Activated T-cell treated with anti-CD3 and anti-CD28 coated beads, Interleukin-2, amount 50 U/mL, for 24 hours (primary cell): Measurements from ENCODE around the gene LMAN2.
"Not testable (repeated sequence)": the region's sequence is repeated elsewhere in the genome, so short reads cannot be mapped to it uniquely, and the experiment has no call there.

Experiments
- DNase-seq: peaks from one replicate; pipeline ENCODE4 v3.0.0-alpha.2; 2020
- H3K27ac Mint-ChIP-seq: 2 replicates; pipeline ENCODE4 v1.8.0; 2020; ENCODE audit warnings: mild to moderate bottlenecking, mixed read lengths
- H3K27me3 Mint-ChIP-seq: 2 replicates; pipeline ENCODE4 v1.8.0; 2020; ENCODE audit warnings: mixed read lengths
- H3K36me3 Mint-ChIP-seq: 2 replicates; pipeline ENCODE4 v1.8.0; 2020; ENCODE audit warnings: low read depth, mixed read lengths
- H3K4me1 Mint-ChIP-seq: 2 replicates; pipeline ENCODE4 v1.8.0; 2020; ENCODE audit warnings: low read depth, mixed read lengths
- H3K4me3 Mint-ChIP-seq: 2 replicates; pipeline ENCODE4 v1.8.0; 2020; ENCODE audit warnings: mild to moderate bottlenecking, moderate library complexity, mixed read lengths
- H3K9me3 Mint-ChIP-seq: 2 replicates; pipeline ENCODE4 v1.8.0; 2020; ENCODE audit warnings: mixed read lengths

The LMAN2 gene

DNA sequence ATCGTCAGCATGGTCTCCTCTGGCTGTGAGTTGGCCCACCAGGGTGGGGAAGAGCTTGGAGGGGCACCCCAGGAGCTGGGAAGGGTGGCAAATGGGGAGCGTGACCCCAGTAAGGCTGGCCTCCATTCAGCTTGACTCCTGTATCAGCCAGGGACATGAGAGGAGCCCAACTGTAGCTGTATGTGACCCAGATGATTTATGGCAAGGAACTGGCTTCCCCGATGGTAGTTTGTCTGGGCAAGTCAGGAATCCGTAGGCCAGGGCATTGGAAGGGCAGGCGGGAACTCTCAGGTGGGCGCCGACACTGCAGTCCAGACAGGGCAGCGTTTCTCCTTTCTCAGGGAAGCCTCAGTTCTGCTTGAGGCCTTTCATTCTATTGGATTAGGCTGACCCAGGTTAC lies 35.1 kb upstream of the LMAN2 start:
- H3K27ac Mint-ChIP-seq: no peak overlapping the region
- peaks cover 49% of the 10 kb centered on the region for H3K4me1 Mint-ChIP-seq
- no peaks in the 10 kb centered on the region for H3K27me3 Mint-ChIP-seq
- H3K9me3 Mint-ChIP-seq: no peaks in the 10 kb centered on the region
- DNase-seq: no peak
- no peaks in the 10 kb centered on the region for H3K36me3 Mint-ChIP-seq
- no peak overlapping the region for H3K4me3 Mint-ChIP-seq

DNA sequence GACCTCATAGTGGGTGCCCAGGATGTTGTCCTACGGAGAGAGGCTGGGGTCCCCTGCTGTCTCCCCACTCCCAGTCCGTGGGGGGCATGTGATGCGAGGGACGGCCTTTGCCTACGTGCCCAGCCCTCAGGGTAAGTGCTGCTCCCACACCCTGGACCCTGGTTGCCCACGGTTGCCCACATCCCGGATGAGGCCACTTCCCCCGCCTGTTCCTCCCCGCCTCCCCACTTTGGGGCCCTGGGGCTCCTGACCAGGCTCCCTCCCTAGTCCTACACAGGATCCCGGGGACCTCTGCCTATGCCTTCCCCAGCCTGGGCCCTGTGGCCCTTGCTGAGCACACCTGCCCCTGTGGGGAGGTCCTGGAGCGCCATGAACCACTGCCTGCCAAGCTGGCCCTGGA lies 34.3 kb upstream of the LMAN2 start:
- Mint-ChIP-seq H3K27ac (no peak overlapping the region), H3K4me3 (no peak overlapping the region), H3K4me1 (peaks cover 45% of the 10 kb centered on the region), H3K27me3 (no peaks in the 10 kb centered on the region), H3K9me3 (no peaks in the 10 kb centered on the region), H3K36me3 (no peaks in the 10 kb centered on the region)
- no peak for DNase-seq

DNA sequence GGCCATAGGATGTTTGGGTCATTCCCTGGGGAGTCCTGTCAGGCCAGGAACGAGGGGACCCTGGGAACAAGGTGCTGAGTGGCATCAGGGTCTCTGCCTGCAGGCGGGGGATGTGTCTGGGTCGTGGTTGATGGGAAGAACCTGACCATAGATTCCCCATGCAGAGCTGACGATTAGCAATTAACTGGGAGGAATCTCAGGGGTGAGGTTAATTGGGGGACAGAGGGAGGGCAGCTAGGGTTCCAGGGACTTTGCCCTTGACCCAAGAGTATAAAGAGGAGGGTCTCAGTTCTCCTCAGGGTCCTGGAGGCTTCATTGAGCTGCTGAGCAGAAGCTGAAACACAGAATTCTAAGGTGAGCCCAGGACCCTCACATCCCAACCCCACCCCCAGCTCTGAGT lies 32.7 kb upstream of the LMAN2 start, which contains the start of gene SLC34A1:
TSS of gene SLC34A1 (plus strand) at position 301 of the 400 bp plus-strand sequence. CDS start 1,308 bp downstream, outside the sequence.
- Mint-ChIP-seq H3K9me3 (no peaks in the 10 kb centered on the region), H3K27ac (no peak within 1 kb of the TSS), H3K27me3 (no peaks in the 10 kb centered on the region), H3K4me1 (peaks cover 39% of the 10 kb centered on the region), H3K36me3 (no peaks in the 10 kb centered on the region), H3K4me3 (no peak within 1 kb of the TSS)
- no peak for DNase-seq

DNA sequence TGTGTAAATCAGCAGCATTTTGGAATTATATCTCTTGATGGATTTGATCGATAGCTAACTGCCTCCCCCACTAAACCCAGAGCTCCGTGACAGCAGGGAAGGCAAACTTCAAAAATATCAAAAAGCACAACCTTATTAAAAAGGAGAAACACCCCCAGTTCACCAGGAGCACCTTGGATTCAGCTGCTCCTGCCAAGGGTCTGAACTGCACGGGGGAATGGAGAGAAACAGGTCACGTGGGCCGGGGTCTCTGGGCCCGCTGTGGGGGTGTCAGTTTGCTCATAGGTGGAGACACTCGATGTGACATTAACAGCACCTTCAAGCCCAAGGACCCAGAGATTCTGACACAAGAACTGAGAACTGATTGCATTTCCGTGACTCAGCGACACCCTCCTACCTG lies 31.7 kb upstream of the LMAN2 start:
- Mint-ChIP-seq H3K9me3 (no peaks in the 10 kb centered on the region), H3K4me3 (no peak overlapping the region), H3K27ac (no peak overlapping the region), H3K27me3 (no peaks in the 10 kb centered on the region), H3K36me3 (no peaks in the 10 kb centered on the region), H3K4me1 (peaks cover 38% of the 10 kb centered on the region)
- DNase-seq: no peak

DNA sequence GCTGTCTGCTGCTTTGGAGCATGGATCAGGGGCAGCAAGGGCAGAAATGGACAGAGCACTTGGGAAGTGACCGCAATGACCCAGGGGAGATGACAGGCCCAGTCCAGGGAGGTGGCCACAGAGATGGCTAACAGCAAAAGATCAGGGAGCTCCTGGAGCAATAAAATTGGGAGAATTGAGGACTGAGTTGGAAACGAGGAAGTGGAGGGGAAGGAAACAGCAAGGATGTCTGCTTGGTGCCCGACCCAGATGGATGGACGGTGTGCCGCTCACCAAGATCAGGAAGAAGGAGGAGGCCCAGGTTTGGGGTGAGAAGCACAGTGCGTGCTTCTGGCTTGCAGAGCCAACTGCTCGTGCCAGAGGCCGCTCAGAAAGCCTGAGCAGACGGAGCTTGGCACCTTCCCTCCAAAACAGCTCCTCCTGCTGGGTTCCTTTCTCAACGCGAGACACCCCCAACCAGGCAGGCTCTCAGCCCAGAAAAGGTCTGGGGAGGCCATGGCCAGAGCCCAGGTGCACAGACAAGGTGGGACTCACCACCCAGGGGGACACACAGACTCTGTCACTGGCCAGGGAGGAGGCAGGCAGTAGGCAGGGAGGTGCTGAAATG lies 31.1 kb upstream of the LMAN2 start:
- H3K9me3 Mint-ChIP-seq: no peaks in the 10 kb centered on the region
- peaks cover 37% of the 10 kb centered on the region for H3K4me1 Mint-ChIP-seq
- no peak overlapping the region for H3K4me3 Mint-ChIP-seq
- no peak overlapping the region for H3K27ac Mint-ChIP-seq
- H3K27me3 Mint-ChIP-seq: no peaks in the 10 kb centered on the region
- DNase-seq: no peak
- H3K36me3 Mint-ChIP-seq: no peaks in the 10 kb centered on the region

DNA sequence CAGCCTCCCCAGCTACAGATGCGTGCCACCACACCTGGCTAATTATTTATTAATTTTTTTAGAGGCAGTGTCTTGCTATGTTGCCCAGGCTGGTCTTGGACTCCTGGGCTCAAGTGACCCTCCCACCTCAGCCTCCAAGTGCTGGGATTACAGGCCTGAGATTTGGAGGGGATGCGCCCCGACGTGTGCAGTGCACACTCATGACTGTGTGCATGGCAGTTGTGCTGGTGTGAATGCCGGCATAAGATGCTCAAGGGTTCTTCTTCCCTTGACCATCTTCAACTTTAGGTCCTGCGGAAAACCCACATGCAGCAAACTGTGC lies 29.3 kb upstream of the LMAN2 start:
- no peaks in the 10 kb centered on the region for H3K36me3 Mint-ChIP-seq
- peaks cover 40% of the 10 kb centered on the region for H3K4me1 Mint-ChIP-seq
- no peaks in the 10 kb centered on the region for H3K27me3 Mint-ChIP-seq
- no peak overlapping the region for H3K4me3 Mint-ChIP-seq
- no peak overlapping the region for H3K27ac Mint-ChIP-seq
- no peaks in the 10 kb centered on the region for H3K9me3 Mint-ChIP-seq
- DNase-seq: no peak

DNA sequence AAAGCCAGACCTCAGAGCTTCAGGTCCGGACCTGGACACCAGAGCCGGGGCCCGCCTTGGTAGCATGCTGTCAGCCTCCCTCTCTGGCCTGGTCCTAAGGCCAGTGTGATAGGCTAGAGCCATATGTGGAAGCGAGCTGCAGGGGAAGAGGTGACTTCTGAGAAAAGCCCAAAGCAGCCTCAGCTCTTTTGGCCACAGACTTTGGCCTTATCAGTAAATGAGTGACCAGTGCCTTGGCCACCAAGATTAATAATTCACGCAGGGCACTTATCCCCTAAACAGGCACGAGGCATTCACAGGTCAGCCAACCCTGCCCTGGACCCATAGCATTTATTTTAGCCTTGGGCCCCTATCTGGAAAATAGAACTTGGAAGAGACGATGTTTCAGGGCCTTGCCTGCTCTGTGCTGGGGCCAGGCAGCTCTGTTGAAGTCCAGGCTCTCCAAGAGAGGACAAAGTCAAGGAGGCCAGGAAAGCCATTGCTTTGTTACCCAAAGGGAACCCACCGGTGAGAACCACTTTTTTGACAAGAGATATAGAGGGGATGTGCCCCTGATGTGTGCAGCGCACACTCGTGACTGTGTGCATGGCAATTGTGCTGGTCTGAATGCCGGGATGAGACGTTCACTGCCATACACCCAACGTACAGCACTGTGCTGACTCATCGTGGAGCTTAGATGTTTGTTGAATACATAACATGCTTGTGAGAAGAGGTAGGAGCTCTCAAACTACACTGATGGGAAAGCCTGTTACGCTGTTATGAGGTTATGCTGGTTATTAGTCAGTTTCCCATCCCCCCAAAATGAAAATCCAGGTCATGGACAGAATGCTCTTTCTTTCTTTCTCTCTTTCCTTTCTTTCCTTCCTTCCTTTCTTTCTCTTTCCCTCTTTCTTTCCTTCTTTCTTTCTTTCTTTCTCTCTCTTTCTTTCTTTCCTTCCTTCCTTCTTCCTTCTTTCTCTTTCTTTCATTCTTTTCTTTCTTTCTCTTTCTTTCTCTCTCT lies 27.7 kb upstream of the LMAN2 start:
- no peak for DNase-seq
- no peaks in the 10 kb centered on the region for H3K27me3 Mint-ChIP-seq

DNA sequence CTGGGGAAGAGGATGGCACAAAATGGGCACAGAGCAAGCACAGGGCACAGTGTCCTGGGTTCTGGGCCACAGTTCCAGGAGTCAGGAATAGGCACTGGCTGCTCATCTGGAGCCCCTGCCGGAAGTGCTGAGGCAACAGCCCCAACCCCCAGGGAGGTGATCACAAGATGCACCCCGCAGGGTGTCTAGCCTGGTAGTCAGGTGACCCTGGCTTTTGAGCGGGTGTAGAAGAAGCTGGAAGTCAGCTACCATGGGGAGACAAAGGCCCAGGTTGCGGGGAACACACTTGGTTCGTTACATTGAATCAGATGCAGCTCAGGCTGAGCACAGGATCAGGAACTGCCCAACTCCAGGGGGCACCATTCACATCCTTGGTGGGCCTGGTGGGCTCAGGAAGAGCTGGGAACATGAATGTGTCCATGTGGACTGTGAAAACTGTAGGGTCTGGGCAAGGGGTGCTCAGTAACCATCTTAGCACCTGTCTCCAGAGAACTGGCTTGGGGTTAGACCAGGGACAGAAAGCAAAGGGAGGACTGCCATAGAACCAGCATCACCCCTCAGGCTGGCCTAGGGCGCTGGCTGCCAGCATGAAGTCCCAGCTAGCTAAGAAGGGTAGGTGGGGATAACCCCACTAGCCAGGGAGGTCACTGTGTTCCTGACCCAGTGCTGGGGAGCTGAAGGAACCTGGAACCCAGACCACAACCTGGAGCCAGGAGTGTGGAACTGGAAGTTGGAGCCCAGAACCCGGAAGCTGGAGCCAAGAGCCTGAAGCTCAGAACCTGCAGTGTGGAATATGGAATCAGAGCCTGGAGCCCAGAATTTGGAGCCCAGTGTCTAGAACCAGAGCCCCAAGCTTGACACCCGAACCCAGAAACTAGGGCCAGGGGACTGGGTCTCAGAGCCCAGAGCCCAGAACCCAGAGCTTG lies 26.6 kb upstream of the LMAN2 start:
- Mint-ChIP-seq H3K4me3 (no peak overlapping the region), H3K27ac (no peak overlapping the region), H3K9me3 (no peaks in the 10 kb centered on the region), H3K36me3 (peaks cover 15% of the 10 kb centered on the region), H3K27me3 (no peaks in the 10 kb centered on the region), H3K4me1 (peaks cover 56% of the 10 kb centered on the region)
- no peak for DNase-seq

More for the DNA sequence above, 27.7 kb upstream of the LMAN2 start:
- Mint-ChIP-seq H3K4me1 (peaks cover 46% of the 10 kb centered on the region), H3K27ac (peak overlapping the region; percentile 54), H3K36me3 (peaks cover 5% of the 10 kb centered on the region), H3K4me3 (no peak overlapping the region), H3K9me3 (no peaks in the 10 kb centered on the region)

DNA sequence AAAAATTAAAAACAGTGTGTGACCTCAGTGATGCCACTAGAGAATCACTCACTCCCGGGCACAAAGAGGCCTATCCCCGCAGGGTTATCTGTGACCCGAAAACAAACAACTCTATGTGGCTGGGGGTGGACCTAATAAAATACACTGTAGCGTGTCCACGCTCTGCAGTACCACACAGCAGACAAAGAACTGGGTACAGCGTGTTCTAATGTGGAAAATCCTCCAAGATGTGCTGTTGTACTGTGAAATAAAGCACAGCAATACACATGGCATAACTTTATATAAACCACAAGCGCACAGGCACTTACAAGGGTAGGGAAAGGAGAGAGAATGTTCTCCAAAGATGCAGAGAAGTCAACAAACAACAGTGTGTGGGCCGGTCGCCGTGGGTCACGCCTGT lies 24.6 kb upstream of the LMAN2 start:
- Mint-ChIP-seq H3K4me1 (peaks cover 65% of the 10 kb centered on the region), H3K27ac (no peak overlapping the region), H3K27me3 (no peaks in the 10 kb centered on the region), H3K36me3 (peaks cover 34% of the 10 kb centered on the region), H3K4me3 (no peak overlapping the region), H3K9me3 (no peaks in the 10 kb centered on the region)
- no peak for DNase-seq

DNA sequence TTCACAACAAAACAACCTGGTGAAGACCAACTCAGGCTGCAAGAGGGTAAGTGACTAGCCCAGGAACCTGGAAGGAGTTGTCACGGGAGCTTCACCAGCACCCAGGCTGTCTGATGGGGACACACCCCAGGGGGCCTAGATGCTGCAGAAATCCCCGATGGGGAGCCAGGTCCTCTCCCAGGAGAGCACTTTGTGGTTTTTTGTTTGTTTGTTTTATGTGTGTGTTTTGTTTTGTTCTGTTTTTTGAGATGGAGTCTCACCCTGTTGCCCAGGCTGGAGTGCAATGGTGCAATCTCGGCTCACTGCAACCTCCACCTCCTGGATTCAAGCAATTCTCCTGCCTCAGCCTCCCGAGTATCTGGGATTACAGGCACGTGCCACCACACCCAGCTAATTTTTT lies 24.0 kb upstream of the LMAN2 start:
- not testable (repeated sequence) for H3K27ac Mint-ChIP-seq, H3K9me3 Mint-ChIP-seq, H3K4me3 Mint-ChIP-seq, DNase-seq, H3K27me3 Mint-ChIP-seq
- peaks cover 65% of the 10 kb centered on the region for H3K4me1 Mint-ChIP-seq
- H3K36me3 Mint-ChIP-seq: peaks cover 35% of the 10 kb centered on the region

DNA sequence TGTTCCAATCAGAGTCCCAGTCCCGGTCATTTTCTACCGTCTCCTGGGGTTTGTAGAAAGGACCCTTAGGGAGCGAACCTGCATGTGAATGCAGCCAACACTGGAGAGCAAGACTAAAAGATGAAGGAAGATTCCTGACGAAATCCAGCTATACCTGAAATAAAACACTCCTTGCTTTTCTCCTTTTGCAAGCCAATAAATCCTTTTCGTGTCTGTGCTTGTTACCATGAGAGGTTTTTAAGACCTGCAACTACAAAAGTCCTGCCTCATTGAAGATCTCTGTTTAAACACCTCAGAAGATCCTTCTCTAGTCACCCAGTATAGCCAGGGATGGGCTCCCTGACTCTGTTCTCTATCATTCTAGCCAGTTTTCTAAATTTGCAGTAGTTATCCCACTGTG lies 22.7 kb upstream of the LMAN2 start:
- Mint-ChIP-seq H3K4me3 (no peak overlapping the region), H3K27me3 (no peaks in the 10 kb centered on the region), H3K4me1 (peaks cover 69% of the 10 kb centered on the region), H3K27ac (peak overlapping the region; percentile 58), H3K36me3 (peaks cover 48% of the 10 kb centered on the region), H3K9me3 (no peaks in the 10 kb centered on the region)
- no peak for DNase-seq

DNA sequence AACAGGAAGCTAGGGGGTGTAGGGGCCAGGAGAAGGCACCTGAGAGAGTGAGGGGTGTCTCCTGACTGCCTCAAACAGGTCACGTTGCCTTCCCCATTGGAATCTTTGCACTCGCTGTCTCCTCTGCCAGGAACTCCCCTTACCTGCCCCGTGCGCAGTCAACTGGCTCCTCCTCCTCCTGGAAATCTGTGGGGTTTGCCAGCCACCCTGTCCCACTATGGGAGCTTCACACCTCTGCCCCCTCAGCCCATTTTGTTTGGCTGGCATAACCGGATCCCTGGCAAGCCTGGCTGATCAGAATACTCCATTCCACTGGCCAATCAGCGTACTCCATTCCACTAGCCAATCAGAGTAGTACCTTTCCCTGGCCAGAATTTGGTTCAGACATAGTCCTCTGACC lies 22.3 kb upstream of the LMAN2 start:
- Mint-ChIP-seq H3K27me3 (no peaks in the 10 kb centered on the region), H3K36me3 (peaks cover 52% of the 10 kb centered on the region), H3K9me3 (no peaks in the 10 kb centered on the region), H3K27ac (peak overlapping the region; percentile 58), H3K4me3 (no peak overlapping the region), H3K4me1 (peaks cover 69% of the 10 kb centered on the region)
- DNase-seq: no peak

DNA sequence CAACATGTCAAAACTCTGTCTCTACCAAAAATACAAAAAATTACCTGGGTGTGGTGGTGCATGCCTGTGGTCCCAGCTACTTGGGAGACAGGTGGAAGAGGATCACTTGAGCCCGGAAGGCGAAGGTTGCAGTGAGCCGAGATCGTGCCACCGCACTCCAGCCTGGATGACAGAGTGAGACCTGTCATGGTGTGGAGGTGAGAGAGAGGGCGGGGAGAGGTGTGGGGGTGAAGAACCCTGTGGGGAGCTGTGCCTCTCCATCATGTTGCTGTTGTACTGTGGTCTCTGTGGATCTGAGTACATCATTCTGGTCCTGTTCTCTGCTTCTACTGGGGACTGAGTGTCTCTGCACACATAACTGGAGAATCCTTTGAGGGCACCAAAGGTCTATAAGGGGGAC lies 21.4 kb upstream of the LMAN2 start:
- no peaks in the 10 kb centered on the region for H3K9me3 Mint-ChIP-seq
- H3K36me3 Mint-ChIP-seq: peaks cover 61% of the 10 kb centered on the region
- H3K27ac Mint-ChIP-seq: peak overlapping the region; percentile 89
- no peaks in the 10 kb centered on the region for H3K27me3 Mint-ChIP-seq
- DNase-seq: no peak
- H3K4me3 Mint-ChIP-seq: peak overlapping the region; percentile 39
- H3K4me1 Mint-ChIP-seq: peaks cover 67% of the 10 kb centered on the region

DNA sequence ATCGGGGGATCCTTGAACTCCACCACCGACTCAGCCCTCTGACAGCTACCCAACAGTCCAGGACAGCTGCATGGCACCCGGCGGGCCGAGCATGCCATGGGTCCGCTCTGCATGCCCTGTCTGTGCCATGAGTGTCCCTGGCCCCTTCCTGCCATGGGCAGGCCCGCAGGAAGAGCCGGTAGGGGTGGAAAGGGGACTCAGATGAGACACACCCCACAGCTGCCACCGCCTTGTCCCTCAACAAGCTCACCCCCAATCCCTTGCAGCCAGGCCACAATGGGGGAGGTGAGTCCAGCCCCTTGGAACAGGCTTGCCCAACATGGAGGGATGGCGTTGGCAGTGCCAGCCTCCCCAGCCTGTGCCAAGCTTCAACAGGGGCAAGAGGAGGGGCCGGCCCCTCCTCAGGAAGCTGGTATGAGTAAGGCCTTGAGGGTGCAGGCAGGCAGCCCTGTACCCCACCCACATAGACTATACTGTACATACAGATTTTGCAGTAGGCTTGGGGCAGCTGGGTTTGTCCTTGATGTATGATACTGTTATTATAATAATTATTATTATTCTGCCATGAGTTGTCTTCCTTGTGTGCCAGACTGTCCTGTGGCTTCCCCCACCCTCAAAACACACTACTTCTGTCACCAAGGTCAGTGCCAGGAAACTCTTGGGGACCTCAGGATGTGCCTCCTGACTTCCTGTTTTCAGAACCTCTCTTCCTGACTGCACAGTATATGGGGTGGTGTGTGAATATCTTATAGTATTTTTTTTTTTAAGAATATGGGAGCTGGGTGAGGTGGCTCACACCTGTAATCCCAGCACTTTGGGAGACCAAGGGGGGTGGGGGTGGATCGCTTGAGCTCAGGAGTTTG lies 20.8 kb upstream of the LMAN2 start:
- Mint-ChIP-seq H3K36me3 (peaks cover 65% of the 10 kb centered on the region), H3K4me3 (peak overlapping the region; percentile 39), H3K27me3 (no peaks in the 10 kb centered on the region), H3K9me3 (no peaks in the 10 kb centered on the region), H3K4me1 (peaks cover 67% of the 10 kb centered on the region), H3K27ac (peak overlapping the region; percentile 89)
- no peak for DNase-seq
